ENCODE data around the gene C17orf100.

- TF ChIP-seq CTCF (conservative IDR thresholded peaks at IDR 0.05; ENCODE audit: low read length), result no peak
- no peak for TF ChIP-seq EZH2phosphoT487 (IDR thresholded peaks at IDR 0.05; ENCODE audit: borderline replicate concordance, low read depth, low read length)
These were observed 9.9 kb downstream of the C17orf100 start for GRCh38 chr17:6661464-6661848.
